Measurements from ENCODE around the gene DOK1.
"Not testable (repeated sequence)": the region's sequence is repeated elsewhere in the genome, so short reads cannot be mapped to it uniquely, and the experiment has no call there.

DOK1 gene

DNA sequence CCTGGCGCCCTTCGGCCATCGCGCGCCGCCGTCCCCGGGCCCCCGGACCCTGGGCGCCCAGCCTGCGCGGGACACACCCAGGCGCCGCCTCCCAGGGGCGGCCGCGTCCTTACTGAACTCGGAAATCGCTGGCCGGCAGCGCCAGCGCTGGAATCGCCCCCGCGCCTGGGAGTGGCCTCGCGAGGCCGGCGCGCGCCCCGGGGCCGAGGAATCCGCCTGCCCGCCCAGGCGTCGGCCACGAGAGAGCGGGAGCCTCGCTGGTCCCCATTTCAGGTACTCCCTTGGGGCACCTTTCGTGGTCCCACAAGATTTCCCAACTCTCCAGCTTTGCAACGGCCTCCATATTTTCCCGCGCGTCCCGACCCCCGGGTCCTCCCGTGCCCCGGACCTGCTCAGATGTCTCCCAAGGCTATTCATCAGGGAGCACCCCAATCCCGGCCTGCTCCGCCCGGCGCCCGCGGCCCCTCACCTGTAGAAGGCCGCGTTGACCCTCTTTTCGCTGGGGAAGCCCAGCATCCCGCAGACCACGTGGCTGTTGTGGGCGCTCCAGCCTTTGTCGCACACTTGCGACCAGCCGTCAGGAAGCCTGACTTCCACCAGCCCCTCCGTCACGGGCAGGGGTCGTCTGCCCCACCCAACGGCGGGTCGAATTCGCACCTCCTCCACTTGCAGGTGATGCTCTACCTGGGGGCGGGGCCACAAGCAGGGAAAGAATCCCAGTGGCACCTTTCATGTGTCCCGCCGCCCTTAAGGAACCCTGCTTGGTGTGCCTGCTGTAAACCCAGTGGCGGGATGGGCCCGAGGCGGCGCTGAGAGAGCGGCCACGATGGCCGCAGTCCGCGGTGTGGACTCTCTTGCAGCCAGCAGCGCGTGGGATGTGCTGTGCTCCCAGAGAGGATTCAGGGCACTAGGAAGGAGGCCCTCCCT lies 5.4 kb upstream of the DOK1 start:
- DNase-seq: no peak

GRCh38 chr2:74550231-74550630 lies 4.3 kb upstream of the DOK1 start:
- no peak for DNase-seq

GRCh38 chr2:74551530-74551929 lies 3.0 kb upstream of the DOK1 start:
- no peak for DNase-seq

GRCh38 chr2:74551942-74552913 lies 2.3 kb upstream of the DOK1 start:
- no peak for DNase-seq

- no peak for DNase-seq
Observed at GRCh38 chr2:74552914-74553811, 1.4 kb upstream of the DOK1 start.

GRCh38 chr2:74554820-74555531 lies 456 bp downstream of the DOK1 start:
- DNase-seq: no peak

- DNase-seq: no peak
Observed at GRCh38 chr2:74555610-74556103, 1.1 kb downstream of the DOK1 start.

DNA sequence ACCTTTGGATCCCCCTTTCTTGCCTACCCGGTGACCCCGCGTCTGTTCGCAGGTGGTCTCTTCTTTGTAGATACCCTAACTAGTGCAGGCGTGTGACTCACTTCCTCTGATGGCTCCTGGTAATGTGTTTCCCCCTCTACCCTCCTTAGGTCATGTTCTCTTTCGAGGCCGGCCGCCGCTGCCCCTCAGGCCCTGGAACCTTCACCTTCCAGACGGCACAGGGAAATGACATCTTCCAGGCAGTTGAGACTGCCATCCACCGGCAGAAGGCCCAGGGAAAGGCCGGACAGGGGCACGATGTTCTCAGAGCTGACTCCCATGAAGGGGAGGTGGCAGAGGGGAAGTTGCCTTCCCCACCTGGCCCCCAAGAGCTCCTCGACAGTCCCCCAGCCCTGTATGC lies 1.6 kb downstream of the DOK1 start:
- no peak for DNase-seq

GRCh38 chr2:74556831-74557370 lies 2.4 kb downstream of the DOK1 start:
- DNase-seq: no peak

- DNase-seq: no peak
Observed at GRCh38 chr2:74558284-74559230, 4.0 kb downstream of the DOK1 start.

GRCh38 chr2:74559912-74560311 lies 5.4 kb downstream of the DOK1 start:
- DNase-seq: no peak

GRCh38 chr2:74560591-74560990 lies 6.1 kb downstream of the DOK1 start:
- DNase-seq: no peak

DNA sequence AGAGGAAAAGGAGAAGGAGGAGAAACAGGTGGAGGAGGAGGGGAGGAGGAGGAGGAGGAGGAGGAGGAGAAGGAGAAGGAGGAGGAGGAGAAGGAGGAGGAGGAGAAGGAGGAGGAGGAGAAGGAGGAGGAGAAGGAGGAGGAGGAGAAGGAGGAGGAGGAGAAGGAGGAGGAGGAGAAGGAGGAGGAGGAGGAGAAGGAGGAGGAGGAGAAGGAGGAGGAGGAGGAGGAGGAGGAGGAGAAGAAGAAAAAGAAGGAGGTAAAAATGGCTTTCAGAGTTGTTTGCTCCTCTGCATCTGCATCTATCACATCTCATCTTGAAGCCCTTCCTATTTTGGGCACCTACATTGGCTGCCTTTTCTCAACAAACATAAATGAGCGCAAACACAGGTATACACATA lies 6.5 kb downstream of the DOK1 start:
- not testable (repeated sequence) for DNase-seq

GRCh38 chr2:74562126-74562775 lies 7.7 kb downstream of the DOK1 start:
- DNase-seq: no peak

DNA sequence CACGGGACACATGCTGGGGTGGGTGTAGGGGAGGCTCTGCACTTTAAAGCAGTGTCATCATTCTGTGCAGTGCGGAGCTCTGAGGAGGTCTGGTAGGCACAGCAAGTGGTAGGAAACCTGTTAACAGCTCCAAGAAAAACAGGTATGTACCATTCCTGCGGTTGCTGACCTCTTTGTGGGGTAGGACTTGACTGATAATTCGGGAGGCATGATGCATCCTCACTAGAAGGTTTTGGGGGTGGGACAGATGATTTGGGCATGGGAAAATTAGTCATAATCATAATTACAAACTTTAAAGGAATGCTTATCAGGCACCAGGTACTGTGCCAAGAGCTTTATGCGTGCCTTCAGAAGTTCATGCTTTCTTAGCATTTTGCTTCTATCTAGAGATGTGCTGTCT lies 9.7 kb downstream of the DOK1 start:
- no peak for DNase-seq

DNA sequence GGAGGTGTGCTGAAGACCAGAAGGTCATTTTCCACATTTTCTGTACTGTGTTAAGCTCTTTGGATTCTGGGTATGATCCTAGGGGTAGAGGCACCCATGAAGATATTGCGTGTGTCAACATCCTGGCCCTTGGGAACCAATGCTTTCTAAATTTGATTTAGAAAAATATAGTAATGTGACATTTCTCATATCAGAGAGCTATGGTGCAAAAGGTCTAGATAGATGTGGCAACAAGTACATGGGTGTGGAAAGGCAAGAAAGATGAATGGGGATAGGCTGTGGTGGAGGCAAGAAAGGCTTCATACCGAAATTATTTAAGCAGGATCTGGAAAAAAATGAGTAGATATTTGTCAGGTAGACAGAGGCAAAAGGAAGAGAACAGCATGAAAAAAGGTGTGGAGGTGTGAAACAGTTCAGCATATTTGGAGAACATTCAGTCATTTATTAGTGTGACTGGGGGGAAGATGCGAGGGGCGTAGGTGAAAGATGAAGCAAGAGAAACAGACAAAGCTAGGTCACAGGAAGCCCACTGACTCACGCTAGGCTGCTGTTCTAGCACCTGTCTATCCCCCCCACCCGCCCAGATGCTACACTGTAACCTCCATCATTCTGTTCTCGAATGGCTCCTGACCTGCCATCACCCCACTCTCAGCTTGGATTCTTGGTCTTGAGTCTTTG lies 11.7 kb downstream of the DOK1 start:
- DNase-seq: no peak

- no peak for DNase-seq
Observed at GRCh38 chr2:74566754-74567085, 12.2 kb downstream of the DOK1 start.

DNA sequence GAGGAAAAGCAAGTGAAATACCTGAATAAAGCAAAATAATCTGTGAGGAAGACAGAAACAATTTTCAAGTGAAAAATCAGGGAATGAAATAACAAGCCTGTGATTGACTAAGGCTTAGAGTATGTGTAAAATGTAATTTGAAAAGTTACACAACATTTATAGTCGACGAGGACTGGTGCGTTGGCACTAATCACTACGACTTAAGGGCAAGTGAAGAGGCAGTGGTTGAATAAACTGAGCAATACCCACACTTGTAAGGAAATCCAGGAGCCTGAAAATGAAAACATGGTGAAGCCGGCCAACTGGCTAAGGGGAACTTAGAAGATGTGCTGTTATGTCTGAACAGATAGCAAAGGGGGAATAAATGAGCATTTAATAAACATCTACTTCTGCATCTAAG lies 13.4 kb downstream of the DOK1 start:
- DNase-seq: no peak

DNA sequence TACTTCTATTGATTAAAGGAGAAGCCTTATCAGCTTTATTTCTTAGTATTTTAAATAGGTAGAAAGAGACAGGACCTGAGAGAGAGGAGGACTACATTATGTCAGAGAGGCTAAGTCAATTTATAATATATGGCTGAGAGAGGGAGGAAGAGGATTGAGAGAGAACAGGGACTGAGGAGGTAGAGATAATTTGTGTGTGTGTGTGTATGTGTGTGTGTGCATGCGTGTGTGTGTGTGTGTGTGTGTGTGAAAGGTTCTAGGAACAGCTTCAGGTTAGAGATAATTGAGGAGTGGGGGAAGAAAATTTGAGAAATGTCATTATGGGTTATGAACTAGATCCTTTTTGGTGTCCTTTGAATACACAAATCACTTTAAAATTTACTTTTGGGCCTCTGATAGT lies 15.2 kb downstream of the DOK1 start:
- DNase-seq: no peak

All from NCI-H2081 treated with DMSO at 0.1 percent for 48 hours (cell line).